ENCODE measurements around the gene REST. TPM values are rescaled to one million over a fixed set of nuclear protein-coding genes. Genes with fewer than 3 reads are reported as not detected.
"Not testable (repeated sequence)": the region's sequence is repeated elsewhere in the genome, so short reads cannot be mapped to it uniquely, and the experiment has no call there.

REST gene
- total RNA-seq, 1 experiment from 2014 or later, result 55.4 TPM

DNA sequence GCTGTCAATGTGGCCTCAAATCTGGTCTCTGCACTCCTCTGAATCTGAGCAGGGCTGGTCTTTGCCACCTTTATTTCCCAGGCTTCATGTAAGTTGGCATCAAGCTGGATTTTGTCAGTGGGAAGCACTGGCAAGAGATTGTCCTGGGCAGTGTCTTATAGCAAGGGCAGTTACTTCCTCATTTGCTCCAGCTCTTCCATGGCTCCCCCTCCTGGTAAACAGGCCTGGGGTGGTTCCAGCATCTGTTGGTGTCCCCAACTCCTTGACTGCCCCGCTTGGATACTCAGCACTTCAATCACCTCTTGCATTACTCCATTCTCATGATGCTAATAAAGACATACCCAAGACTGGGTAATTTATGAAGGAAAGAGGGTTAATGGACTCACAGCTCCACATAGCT, 15.0 kb upstream of the REST start:
- H3K9me3 ChIP-seq (replicated peaks), result no peaks in the 10 kb centered on the region
- no peaks in the 10 kb centered on the region for H3K36me3 ChIP-seq
- H3K27me3 ChIP-seq, result no peaks in the 10 kb centered on the region
- no peaks in the 10 kb centered on the region for H3K4me1 ChIP-seq
- no peak overlapping the region for H3K4me3 ChIP-seq
- DNase-seq, result no peak
- no peak overlapping the region for H3K27ac ChIP-seq

DNA sequence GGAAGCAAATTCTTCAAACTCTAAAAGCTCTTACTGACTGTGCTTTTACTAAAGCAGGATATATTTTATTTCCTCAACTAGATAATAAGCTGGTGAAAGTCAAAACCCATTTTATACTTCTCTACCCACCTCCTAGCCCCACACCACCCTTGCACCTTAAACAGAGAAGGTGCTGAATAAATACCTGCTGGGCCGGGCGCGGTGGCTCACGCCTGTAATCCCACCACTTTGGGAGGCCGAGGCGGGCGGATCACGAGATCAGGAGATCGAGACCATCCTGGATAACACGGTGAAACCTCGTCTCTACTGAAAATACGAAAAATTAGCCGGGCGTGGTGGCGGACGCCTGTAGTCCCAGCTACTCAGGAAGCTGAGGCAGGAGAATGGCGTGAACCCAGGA, 9.9 kb upstream of the REST start:
- not testable (repeated sequence) for H3K4me1 ChIP-seq; H3K4me3 ChIP-seq; H3K36me3 ChIP-seq; H3K27me3 ChIP-seq; H3K9me3 ChIP-seq (replicated peaks); DNase-seq; H3K27ac ChIP-seq

DNA sequence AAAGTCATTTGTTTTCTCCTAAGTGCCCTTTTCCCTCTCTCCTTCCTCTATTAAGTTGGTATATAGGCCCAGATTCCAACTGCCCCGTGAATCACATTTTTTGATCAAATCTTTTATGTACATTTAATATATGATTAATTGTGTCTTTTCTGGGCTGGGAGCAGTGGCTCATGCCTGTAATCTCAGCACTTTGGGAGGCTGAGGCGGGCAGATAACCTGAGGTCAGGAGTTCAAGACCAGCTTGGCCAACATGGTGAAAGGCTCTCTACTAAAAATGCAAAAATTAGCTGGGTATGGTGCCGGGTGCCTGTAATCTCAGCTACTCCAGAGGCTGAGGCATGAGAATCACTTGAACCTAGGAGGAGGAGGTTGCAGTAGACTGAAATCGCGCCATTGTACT, 7.5 kb upstream of the REST start:
- not testable (repeated sequence) for H3K9me3 ChIP-seq (replicated peaks); H3K27ac ChIP-seq; H3K27me3 ChIP-seq; H3K36me3 ChIP-seq; H3K4me1 ChIP-seq; H3K4me3 ChIP-seq; DNase-seq

- Histone ChIP-seq H3K4me1 (no peaks in the 10 kb centered on the region), H3K36me3 (no peaks in the 10 kb centered on the region), H3K27ac (no peak overlapping the region), H3K9me3 (replicated peaks) (no peaks in the 10 kb centered on the region), H3K27me3 (no peaks in the 10 kb centered on the region), H3K4me3 (no peak overlapping the region)
- DNase-seq, result no peak
These were observed 5.0 kb upstream of the REST start for GRCh38 chr4:56902703-56903102.

DNA sequence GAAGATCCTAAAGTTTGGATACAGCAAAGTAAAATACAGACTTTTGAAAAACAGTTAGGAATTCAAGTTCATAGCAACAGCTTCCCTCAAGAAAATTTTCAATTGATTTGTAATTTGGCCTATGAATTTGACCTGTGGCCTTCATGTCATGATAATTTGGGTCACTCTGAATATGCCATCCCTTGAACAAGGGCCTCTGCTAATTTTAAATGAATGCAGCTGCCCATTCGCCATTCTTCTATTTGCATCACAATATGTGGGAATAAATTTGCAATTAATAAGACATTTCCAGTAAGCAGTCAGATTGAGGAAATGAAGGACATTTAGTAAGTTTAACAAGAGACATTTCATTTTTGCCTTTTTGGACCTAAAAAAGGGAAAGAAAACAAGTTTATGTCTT, 1.9 kb upstream of the REST start:
- Histone ChIP-seq H3K9me3 (replicated peaks) (no peaks in the 10 kb centered on the region), H3K4me3 (no peak overlapping the region), H3K27ac (no peak overlapping the region), H3K36me3 (no peaks in the 10 kb centered on the region), H3K4me1 (no peaks in the 10 kb centered on the region; the same call in 1 of the 2 replicates), H3K27me3 (no peaks in the 10 kb centered on the region)
- no peak for DNase-seq

- H3K27ac ChIP-seq, result no peak overlapping the region
- peak overlapping the region; percentile 94 for H3K4me3 ChIP-seq
- H3K36me3 ChIP-seq, result peaks cover 6% of the 10 kb centered on the region; the same call in 1 of the 2 replicates
- H3K4me1 ChIP-seq, result no peaks in the 10 kb centered on the region; the same call in 1 of the 2 replicates
- no peaks in the 10 kb centered on the region for H3K27me3 ChIP-seq
- DNase-seq, result no peak
- no peaks in the 10 kb centered on the region for H3K9me3 ChIP-seq (replicated peaks)
These were observed 959 bp upstream of the REST start for GRCh38 chr4:56906489-56907393.

DNA sequence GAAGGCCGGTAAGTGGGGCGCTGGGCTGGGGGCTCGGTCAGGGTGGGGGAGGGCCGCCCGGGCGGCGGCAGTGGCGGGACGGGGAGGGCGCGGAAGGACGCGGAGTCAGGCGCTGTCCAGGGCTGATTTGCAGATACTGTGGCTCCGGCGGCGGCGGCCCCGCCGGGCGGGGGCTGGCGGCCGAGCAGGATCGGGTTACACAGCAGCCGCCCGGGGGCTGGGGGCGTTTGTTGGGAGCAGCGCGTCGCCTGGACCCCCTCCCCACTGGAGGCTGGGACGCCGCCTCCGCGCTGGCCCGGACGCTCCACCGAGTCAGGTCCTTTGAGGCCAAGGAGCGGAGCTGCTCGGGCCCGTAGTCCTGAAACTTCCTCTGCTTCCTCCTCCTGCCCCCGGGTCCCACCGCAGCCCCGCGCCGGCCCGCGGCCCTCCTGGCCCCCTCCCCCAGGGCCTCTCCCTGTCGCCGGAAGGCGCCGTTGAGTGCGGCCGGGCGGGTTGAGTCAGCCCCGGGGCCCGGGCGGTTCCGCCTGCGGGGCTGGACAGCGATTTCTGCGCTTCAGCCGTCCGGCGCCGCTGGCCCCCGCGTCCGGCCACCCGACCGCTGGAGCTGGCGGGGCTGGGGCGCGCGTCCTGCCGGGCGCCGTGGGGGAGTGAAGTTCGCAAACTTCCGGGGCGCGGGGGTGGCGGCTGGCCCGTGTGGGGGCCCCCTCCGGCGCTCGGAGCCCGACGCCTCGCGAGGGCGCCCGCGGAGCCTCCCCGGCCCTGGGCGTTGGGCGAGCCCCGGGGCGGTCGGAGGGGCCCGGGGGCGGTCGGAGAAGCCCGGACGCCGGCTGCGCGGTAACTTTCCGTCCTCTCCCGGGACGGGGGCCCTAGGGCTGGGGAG, 746 bp downstream of the REST start:
- DNase-seq, result peak; percentile 76
- no peaks in the 10 kb centered on the region; the same call in 1 of the 2 replicates for H3K4me1 ChIP-seq
- H3K4me3 ChIP-seq, result peak overlapping the region; percentile 94
- H3K27me3 ChIP-seq, result no peaks in the 10 kb centered on the region
- H3K27ac ChIP-seq, result peak overlapping the region; percentile 82
- no peaks in the 10 kb centered on the region for H3K9me3 ChIP-seq (replicated peaks)
- H3K36me3 ChIP-seq, result peaks cover 12% of the 10 kb centered on the region

DNA sequence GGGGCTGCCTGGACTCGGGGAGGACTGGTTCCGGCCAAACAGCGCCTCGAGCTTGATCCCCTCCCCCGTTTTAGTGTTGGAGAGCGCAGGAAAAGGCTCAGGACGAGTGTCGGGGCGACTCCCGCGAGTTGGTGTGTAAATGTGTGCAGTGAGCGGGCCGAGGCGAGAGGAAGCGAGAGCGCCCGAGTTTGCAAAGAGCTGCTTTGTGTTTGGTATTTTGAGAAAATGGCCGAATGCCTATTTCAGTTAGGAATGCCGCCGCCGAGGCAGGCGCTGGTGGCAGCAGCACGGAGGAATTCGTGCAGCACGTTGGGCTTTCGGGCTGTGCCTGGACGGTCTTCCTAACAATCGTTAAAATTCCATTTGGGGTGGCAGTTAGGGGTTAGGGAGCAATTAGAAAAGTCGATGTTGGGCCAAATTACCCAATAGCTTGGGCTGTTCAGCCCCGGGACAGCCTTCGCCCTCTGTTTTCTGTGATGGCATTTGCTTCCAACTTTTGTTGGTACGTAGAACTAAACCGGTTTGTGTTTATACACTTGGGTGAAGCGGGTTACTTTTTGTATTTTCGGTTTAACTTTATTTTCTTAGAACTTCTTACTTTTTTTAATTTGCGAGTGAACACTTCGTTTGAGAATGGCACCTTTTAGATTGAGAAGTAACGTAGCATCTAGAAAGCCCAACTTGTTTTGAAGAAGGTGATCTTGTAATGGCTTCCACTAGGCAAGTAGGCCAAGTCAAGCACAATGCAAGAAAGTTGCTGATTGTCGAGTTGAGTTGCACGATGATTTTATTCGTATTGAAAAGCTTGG, 1.6 kb downstream of the REST start:
- Histone ChIP-seq H3K27ac (peak overlapping the region; percentile 82), H3K4me1 (no peaks in the 10 kb centered on the region; the same call in 1 of the 2 replicates), H3K9me3 (replicated peaks) (no peaks in the 10 kb centered on the region), H3K4me3 (peak overlapping the region; percentile 94), H3K27me3 (no peaks in the 10 kb centered on the region), H3K36me3 (peaks cover 12% of the 10 kb centered on the region)
- peak; percentile 61 to 77 for DNase-seq

DNA sequence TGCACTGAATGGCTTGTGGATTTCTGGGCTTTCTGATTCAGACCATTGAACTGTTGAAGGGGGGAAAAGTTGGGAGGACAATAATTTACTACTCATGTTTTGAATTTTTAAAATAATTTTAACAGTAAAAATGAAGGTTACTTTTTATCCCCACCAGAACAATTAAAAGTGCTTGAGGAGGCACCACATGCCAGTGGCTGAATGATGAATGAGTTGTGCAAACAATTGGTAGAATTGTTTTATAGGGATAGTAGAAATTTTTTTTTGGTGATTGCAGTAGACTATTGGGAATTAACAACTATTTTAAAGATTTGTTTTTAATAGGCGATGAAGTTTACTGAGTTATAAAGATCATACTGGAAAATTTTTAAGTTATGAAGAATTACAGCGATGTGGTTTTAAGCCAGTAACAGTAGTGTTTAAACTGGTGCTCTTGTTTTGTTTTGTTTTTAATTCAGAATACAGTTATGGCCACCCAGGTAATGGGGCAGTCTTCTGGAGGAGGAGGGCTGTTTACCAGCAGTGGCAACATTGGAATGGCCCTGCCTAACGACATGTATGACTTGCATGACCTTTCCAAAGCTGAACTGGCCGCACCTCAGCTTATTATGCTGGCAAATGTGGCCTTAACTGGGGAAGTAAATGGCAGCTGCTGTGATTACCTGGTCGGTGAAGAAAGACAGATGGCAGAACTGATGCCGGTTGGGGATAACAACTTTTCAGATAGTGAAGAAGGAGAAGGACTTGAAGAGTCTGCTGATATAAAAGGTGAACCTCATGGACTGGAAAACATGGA, 2.7 kb downstream of the REST start:
- DNase-seq, result no peak
- Histone ChIP-seq H3K27ac (no peak overlapping the region), H3K9me3 (replicated peaks) (no peaks in the 10 kb centered on the region), H3K27me3 (no peaks in the 10 kb centered on the region), H3K4me3 (peak overlapping the region; percentile 94), H3K4me1 (no peaks in the 10 kb centered on the region; the same call in 1 of the 2 replicates), H3K36me3 (peaks cover 15% of the 10 kb centered on the region)

DNA sequence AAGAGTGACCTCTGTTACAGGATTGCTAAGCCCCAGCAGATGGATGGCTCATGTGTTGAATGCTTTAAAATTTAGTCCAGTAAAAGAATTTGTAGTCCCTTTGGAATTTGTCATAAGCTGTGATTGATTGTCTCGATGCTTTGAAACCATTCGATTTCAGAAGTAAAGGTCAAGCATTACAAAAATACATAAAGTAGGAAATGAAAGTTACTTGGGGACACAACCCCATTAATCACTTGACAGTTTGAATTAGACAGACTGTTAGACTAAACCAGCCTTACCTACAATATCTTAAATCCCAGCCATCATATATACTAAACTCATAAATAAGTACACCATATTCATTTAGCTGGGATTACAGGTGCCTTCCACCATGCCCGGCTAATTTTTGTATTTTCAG, 6.6 kb downstream of the REST start:
- no peaks in the 10 kb centered on the region for H3K27me3 ChIP-seq
- H3K4me3 ChIP-seq, result no peak overlapping the region
- peaks cover 31% of the 10 kb centered on the region for H3K36me3 ChIP-seq
- no peak for DNase-seq
- no peak overlapping the region for H3K27ac ChIP-seq
- H3K9me3 ChIP-seq (replicated peaks), result no peaks in the 10 kb centered on the region
- peaks cover 6% of the 10 kb centered on the region; the same call in 1 of the 2 replicates for H3K4me1 ChIP-seq

- not testable (repeated sequence) for DNase-seq
These were observed 7.3 kb downstream of the REST start for GRCh38 chr4:56914977-56915376.

GRCh38 chr4:56927196-56927595, 19.5 kb downstream of the REST start:
- H3K36me3 ChIP-seq, result peaks cover 67% of the 10 kb centered on the region
- H3K4me3 ChIP-seq, result no peak overlapping the region
- DNase-seq, result no peak
- H3K9me3 ChIP-seq (replicated peaks), result no peaks in the 10 kb centered on the region
- H3K27ac ChIP-seq, result no peak overlapping the region
- H3K4me1 ChIP-seq, result no peaks in the 10 kb centered on the region
- no peaks in the 10 kb centered on the region for H3K27me3 ChIP-seq

More at GRCh38 chr4:56914977-56915376, 7.3 kb downstream of the REST start:
- not testable (repeated sequence) for H3K4me1 ChIP-seq; H3K9me3 ChIP-seq (replicated peaks); H3K4me3 ChIP-seq; H3K27me3 ChIP-seq; H3K27ac ChIP-seq
- peaks cover 37% of the 10 kb centered on the region for H3K36me3 ChIP-seq

GRCh38 chr4:56930638-56931037, 22.9 kb downstream of the REST start:
- Histone ChIP-seq H3K36me3 (peaks cover 50% of the 10 kb centered on the region), H3K4me1 (no peaks in the 10 kb centered on the region), H3K27ac (no peak overlapping the region), H3K4me3 (no peak overlapping the region), H3K9me3 (replicated peaks) (no peaks in the 10 kb centered on the region), H3K27me3 (no peaks in the 10 kb centered on the region)
- no peak for DNase-seq

GRCh38 chr4:56931924-56932323, 24.2 kb downstream of the REST start:
- H3K27ac ChIP-seq, result no peak overlapping the region

More at GRCh38 chr4:56931924-56932323, 24.2 kb downstream of the REST start:
- no peak for DNase-seq
- Histone ChIP-seq H3K36me3 (peaks cover 47% of the 10 kb centered on the region), H3K4me1 (no peaks in the 10 kb centered on the region), H3K4me3 (no peak overlapping the region), H3K9me3 (replicated peaks) (no peaks in the 10 kb centered on the region), H3K27me3 (no peaks in the 10 kb centered on the region)
